ENCODE data around the gene LPAR1.
"Not testable (repeated sequence)": the region's sequence is repeated elsewhere in the genome, so short reads cannot be mapped to it uniquely, and the experiment has no call there.

Gene LPAR1

GRCh38 chr9:111038331-111039230 lies at the start of gene LPAR1:
Gene LPAR1, minus strand, starts transcription at chr9:111038470. Its CDS starts 66,353 bp downstream, at chr9:110972117.
- DNase-seq (ENCODE audit: low read depth): no peak

- DNase-seq (ENCODE audit: low read depth): no peak
Observed at GRCh38 chr9:111078391-111079038, 40.2 kb upstream of the LPAR1 start.

- DNase-seq (ENCODE audit: low read depth): no peak
Observed at GRCh38 chr9:111076519-111076918, 38.2 kb upstream of the LPAR1 start.

- no peak for DNase-seq (ENCODE audit: low read depth)
Observed at GRCh38 chr9:111076042-111076441, 37.8 kb upstream of the LPAR1 start.

GRCh38 chr9:111074395-111074794 lies 36.1 kb upstream of the LPAR1 start:
- DNase-seq (ENCODE audit: low read depth): no peak

- no peak for DNase-seq (ENCODE audit: low read depth)
Observed at GRCh38 chr9:111069183-111069582, 30.9 kb upstream of the LPAR1 start.

GRCh38 chr9:111068771-111069170 lies 30.5 kb upstream of the LPAR1 start:
- no peak for DNase-seq (ENCODE audit: low read depth)

- DNase-seq (ENCODE audit: low read depth): no peak
Observed at GRCh38 chr9:111068383-111068730, 30.1 kb upstream of the LPAR1 start.

- no peak for DNase-seq (ENCODE audit: low read depth)
Observed at GRCh38 chr9:111066468-111066867, 28.2 kb upstream of the LPAR1 start.

GRCh38 chr9:111065414-111065813 lies 27.1 kb upstream of the LPAR1 start:
- DNase-seq (ENCODE audit: low read depth): no peak

GRCh38 chr9:111064160-111064837 lies 26.0 kb upstream of the LPAR1 start:
- DNase-seq (ENCODE audit: low read depth): no peak

- DNase-seq (ENCODE audit: low read depth): no peak
Observed at GRCh38 chr9:111063332-111063731, 25.1 kb upstream of the LPAR1 start.

- DNase-seq (ENCODE audit: low read depth): no peak
Observed at GRCh38 chr9:111058166-111058565, 19.9 kb upstream of the LPAR1 start.

GRCh38 chr9:111056538-111056937 lies 18.3 kb upstream of the LPAR1 start:
- DNase-seq (ENCODE audit: low read depth): no peak

GRCh38 chr9:111052791-111053190 lies 14.5 kb upstream of the LPAR1 start:
- no peak for DNase-seq (ENCODE audit: low read depth)

GRCh38 chr9:111051400-111051799 lies 13.1 kb upstream of the LPAR1 start:
- DNase-seq (ENCODE audit: low read depth): no peak

- DNase-seq (ENCODE audit: low read depth): no peak
Observed at GRCh38 chr9:111050819-111051218, 12.5 kb upstream of the LPAR1 start.

- DNase-seq (ENCODE audit: low read depth): not testable (repeated sequence)
Observed at GRCh38 chr9:111047287-111047686, 9.0 kb upstream of the LPAR1 start.

- no peak for DNase-seq (ENCODE audit: low read depth)
Observed at GRCh38 chr9:111041902-111042301, 3.6 kb upstream of the LPAR1 start.

- no peak for DNase-seq (ENCODE audit: low read depth)
Observed at GRCh38 chr9:111040494-111040893, 2.2 kb upstream of the LPAR1 start.

GRCh38 chr9:111039231-111039906 lies 1.1 kb upstream of the LPAR1 start:
- DNase-seq (ENCODE audit: low read depth): no peak

- no peak for DNase-seq (ENCODE audit: low read depth)
Observed at GRCh38 chr9:111037708-111038330, 451 bp downstream of the LPAR1 start.

Measured in non-pigmented ciliary epithelial cell (primary cell).